Psoas muscle (tissue), 8 donors: Measurements from ENCODE around the gene RPL31. TPM values are rescaled to one million over a fixed set of nuclear protein-coding genes. Genes with fewer than 3 reads are reported as not detected.

Experiments
- ATAC-seq, 4 donors: fragments of 200-7000 bp; cut with Tn5 transposase; one replicate each; pipeline ENCODE4 v1.9.1; 2020; ENCODE audit warnings: moderate library complexity in 3 of 4, mild to moderate bottlenecking in 2 of 4
- DNase-seq, 2 donors: peaks; one replicate each; pipeline ENCODE4 v3.0.0-alpha.2; 2020
- H3K27ac ChIP-seq: fragments of 200-600 bp; one replicate; pipeline ENCODE4 v1.8.0; 2022
- H3K27me3 ChIP-seq, 3 donors: fragments of 200-600 bp in 1 of 3; one replicate each; pipeline versions ENCODE4 v1.6.1 to v1.8.0; 2013 to 2022; ENCODE audit warnings: low read length in 2 of 3, mild to moderate bottlenecking in 2 of 3, moderate library complexity in 1 of 3; ENCODE audit not compliant: insufficient read depth in 3 of 3
- H3K36me3 ChIP-seq, 2 donors: fragments of 200-600 bp in 1 of 2; one replicate each; pipeline versions ENCODE4 v1.6.1 to v1.8.0; 2013 to 2022; ENCODE audit warnings: low read depth in 1 of 2, mild to moderate bottlenecking in 1 of 2, moderate library complexity in 1 of 2; ENCODE audit not compliant: insufficient read depth in 1 of 2
- H3K4me1 ChIP-seq: fragments of 200-600 bp; one replicate; pipeline ENCODE4 v1.8.0; 2022
- H3K4me3 ChIP-seq: fragments of 200-600 bp; one replicate; pipeline ENCODE4 v1.8.0; 2022; ENCODE audit warnings: mild to moderate bottlenecking
- H3K9me3 ChIP-seq: fragments of 200-600 bp; one replicate; pipeline ENCODE4 v1.8.0; 2022
- WGBS, 3 donors: extraction: QIAGEN DNeasy Blood & Tissue Kit; methylation state at CpG; one replicate each; pipeline versions ENCODE4 v1.1.6 to v1.1.7; 2013; 5-methylcytosine and 5-hydroxymethylcytosine counted together
- intact Hi-C, 2 donors: fragments of 100-400 bp; cut with DNase I; formaldehyde crosslinking; loops; one replicate each; pipeline versions ENCODE4 v1.11.0 to v1.14.2; 2022
- polyA plus RNA-seq, 3 donors: library from polyadenylated mRNA; stranded (reverse); fragments of 200-250 nt; gene quantifications; one replicate each; pipeline ENCODE4 v1.2.3, GENCODE V29; 2013
- total RNA-seq, 4 donors: library from RNA; stranded (reverse); fragmentation: NEBNext Ultra II Directional in 2 of 4; extraction: Animal tissue kit (Norgen Biotek cat#: 25700) in 2 of 4; gene quantifications; one replicate each; pipeline versions ENCODE4 v1.2.1 to v1.2.4, GENCODE V29; 2021 to 2023
- TF ChIP-seq, protein P1 (sequence below): fragments of 200-600 bp; IDR thresholded peaks from one replicate; pipeline ENCODE4 v1.8.0; 2022; ENCODE audit warnings: antibody characterized with exemption
- donor health status: healthy with polysubstance abuse.
- donor health status: DM: no; HTN: no; CAD: no; lungs with moderate emphysema.
- donor health status: Bipolar disorder and iron deficiency.
- donor health status: healthy.
- donor health status: DM: yes; HTN: yes; CAD: no.
- donor health status: DM: no; HTN: no; CAD: no.
- donor health status: DM: no; HTN: no; CAD: no.
- donor health status: DM: yes; HTN: yes; CAD: no.

The RPL31 gene
- total and polyA plus RNA-seq, 7 donors, result 718 to 3,893 (median 1,227) TPM

DNA sequence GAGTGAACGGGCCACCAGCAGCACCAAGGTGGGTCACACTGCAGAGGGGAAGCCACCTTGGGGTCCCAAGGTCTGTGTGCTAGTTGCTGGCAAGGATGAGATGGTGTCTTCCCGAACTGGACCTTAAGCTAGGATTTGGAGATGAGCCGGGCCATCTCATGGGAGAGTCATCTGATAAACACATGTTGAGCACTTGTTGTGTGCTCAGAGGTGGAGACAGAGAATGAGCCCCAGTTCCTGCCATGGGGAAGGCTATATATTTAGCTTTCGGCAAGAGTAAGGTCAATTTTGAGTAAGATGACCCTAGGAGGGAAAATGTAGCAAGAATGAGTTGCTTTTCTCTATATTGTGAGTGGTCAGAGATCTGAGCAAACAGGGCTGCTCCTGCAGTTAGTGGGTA lies 41.4 kb upstream of the RPL31 start:
- ATAC-seq, result no peak
- no peak overlapping the region for H3K27ac ChIP-seq
- H3K27me3 ChIP-seq, result no peaks in the 10 kb centered on the region
- no peak overlapping the region for H3K4me3 ChIP-seq
- H3K4me1 ChIP-seq, result peaks cover 10% of the 10 kb centered on the region
- no peak for DNase-seq
- TF ChIP-seq, protein P1, sequence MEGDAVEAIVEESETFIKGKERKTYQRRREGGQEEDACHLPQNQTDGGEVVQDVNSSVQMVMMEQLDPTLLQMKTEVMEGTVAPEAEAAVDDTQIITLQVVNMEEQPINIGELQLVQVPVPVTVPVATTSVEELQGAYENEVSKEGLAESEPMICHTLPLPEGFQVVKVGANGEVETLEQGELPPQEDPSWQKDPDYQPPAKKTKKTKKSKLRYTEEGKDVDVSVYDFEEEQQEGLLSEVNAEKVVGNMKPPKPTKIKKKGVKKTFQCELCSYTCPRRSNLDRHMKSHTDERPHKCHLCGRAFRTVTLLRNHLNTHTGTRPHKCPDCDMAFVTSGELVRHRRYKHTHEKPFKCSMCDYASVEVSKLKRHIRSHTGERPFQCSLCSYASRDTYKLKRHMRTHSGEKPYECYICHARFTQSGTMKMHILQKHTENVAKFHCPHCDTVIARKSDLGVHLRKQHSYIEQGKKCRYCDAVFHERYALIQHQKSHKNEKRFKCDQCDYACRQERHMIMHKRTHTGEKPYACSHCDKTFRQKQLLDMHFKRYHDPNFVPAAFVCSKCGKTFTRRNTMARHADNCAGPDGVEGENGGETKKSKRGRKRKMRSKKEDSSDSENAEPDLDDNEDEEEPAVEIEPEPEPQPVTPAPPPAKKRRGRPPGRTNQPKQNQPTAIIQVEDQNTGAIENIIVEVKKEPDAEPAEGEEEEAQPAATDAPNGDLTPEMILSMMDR, result no peak
- H3K36me3 ChIP-seq, result no peaks in the 10 kb centered on the region
- intact Hi-C loops, result no loop called here
- WGBS, 3 donors, result 82 to 87% (median 87%) methylated on average over 4 of the region's 4 CpGs
- H3K9me3 ChIP-seq, result no peaks in the 10 kb centered on the region

DNA sequence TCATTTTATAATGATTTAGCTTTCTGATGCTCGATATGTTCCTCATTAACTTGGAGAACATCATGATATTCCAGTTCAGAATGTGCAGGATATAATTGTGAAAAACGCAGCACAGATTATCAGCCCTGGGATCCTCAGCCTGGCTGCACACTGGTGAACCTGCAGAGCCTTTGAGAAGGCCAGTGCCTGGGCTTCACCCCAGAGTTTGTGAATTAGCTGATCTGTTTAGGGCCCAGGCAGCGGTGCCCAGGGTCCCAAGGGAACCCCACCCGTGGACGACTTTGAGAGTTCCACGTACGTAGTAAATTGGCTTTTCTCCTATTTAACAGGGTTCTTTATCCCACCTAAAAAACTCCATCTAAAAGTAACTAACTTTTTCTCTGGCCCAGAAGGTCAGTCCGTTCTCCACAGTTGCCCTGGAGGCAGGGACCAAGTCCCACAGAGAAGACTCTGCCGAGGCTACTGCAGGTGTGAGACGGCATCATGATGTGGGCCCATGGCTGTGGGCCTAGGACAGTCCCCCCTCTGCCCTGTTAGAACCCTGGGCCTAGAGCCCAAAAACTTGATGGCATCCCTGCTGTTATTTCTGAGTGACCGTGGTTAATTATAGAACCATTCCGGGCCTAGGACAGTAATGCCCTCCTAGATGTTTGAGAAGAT lies 39.6 kb upstream of the RPL31 start:
- H3K4me3 ChIP-seq, result no peak overlapping the region
- WGBS, 3 donors, result 66 to 75% (median 66%) methylated on average over 12 of the region's 12 CpGs
- peaks cover 10% of the 10 kb centered on the region for H3K4me1 ChIP-seq
- intact Hi-C loops, result no loop called here
- no peaks in the 10 kb centered on the region for H3K27me3 ChIP-seq
- no peak overlapping the region for H3K27ac ChIP-seq
- peaks cover 0 to 3% of the 10 kb centered on the region in 2 donors for H3K36me3 ChIP-seq
- TF ChIP-seq, protein P1, result no peak
- H3K9me3 ChIP-seq, result no peaks in the 10 kb centered on the region
- DNase-seq (no peak), ATAC-seq (no peak)

DNA sequence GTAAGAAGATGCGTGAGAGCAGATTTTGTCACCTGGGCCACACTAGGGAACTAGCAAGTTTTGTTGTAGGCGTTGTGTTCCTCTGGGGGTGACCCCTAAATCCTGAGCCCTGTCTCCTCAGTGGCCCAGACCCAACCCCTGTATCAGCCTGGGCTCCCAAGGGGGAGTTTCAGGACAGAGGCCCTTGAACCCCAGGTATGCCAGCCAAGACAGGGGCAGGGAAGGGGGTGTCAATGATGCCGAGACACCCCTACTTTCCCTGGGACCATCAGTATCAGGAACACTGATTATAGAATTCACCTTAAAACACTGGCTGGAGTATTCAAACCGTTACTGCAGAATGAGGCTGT lies 39.1 kb upstream of the RPL31 start:
- no peak for DNase-seq
- H3K27me3 ChIP-seq, result no peaks in the 10 kb centered on the region
- intact Hi-C loops, result no loop called here
- ATAC-seq, result no peak
- H3K27ac ChIP-seq, result no peak overlapping the region
- TF ChIP-seq, protein P1, result no peak
- WGBS, 3 donors, result 87 to 100% (median 95%) methylated on average over 4 of the region's 4 CpGs
- peaks cover 0 to 4% of the 10 kb centered on the region in 2 donors for H3K36me3 ChIP-seq
- peaks cover 10% of the 10 kb centered on the region for H3K4me1 ChIP-seq
- no peak overlapping the region for H3K4me3 ChIP-seq
- H3K9me3 ChIP-seq, result no peaks in the 10 kb centered on the region

DNA sequence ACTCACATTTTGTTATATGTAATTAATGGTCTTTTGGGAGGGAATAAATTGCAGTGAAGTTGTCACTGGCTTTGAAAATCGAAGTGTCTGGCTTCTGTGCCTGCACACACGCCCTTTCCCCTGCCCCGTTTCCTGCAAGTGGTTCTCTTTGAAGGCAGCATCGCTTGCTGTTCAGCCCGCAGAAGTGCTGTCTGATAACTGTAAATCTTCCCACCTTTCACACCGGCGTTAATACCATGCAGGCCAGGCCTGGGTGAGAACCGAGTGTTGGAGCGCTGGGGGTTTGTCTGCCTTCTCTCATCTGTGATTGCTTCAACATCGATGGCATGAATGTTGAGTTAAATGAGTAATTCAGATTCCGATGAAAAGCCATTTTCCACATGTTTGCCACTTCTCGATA lies 37.9 kb upstream of the RPL31 start:
- DNase-seq, result no peak
- H3K4me1 ChIP-seq, result peaks cover 1% of the 10 kb centered on the region
- intact Hi-C loops, result no loop called here
- TF ChIP-seq, protein P1, result no peak
- H3K27ac ChIP-seq, result no peak overlapping the region
- H3K36me3 ChIP-seq, result peaks cover 0 to 17% of the 10 kb centered on the region in 2 donors
- WGBS, 3 donors, result 68 to 84% (median 73%) methylated on average over 12 of the region's 12 CpGs
- no peak overlapping the region for H3K4me3 ChIP-seq
- no peaks in the 10 kb centered on the region for H3K9me3 ChIP-seq
- H3K27me3 ChIP-seq, result no peaks in the 10 kb centered on the region
- ATAC-seq, result no peak

DNA sequence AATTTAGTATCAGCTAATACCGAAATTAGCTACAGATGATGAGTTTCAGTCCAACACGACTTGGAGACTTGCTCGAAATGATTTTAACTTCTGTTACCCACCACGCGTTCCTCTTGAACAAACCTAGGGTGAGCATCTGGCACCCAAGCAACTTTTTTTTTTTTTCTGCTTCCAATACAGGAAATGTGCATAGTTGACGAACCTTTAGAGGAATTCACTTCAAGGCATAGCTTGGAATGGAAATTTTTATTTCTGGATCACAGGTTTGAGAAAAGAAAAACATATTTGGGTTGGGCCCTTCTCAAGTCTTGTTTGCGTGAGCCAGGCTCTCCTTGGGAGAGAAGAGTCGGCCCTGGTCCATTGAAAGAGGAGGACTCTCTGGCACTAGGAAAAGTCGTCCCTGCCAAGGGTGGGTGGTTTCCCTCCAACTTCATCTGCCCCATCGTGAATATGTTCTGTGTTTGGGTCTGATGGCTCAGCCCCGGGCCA lies 37.4 kb upstream of the RPL31 start:
- 50 to 75% (median 61%) methylated on average over 11 of the region's 11 CpGs for WGBS, 3 donors
- no peaks in the 10 kb centered on the region for H3K27me3 ChIP-seq
- TF ChIP-seq, protein P1, result no peak
- ATAC-seq, result no peak
- intact Hi-C loops, result no loop called here
- H3K4me1 ChIP-seq, result no peaks in the 10 kb centered on the region
- no peak overlapping the region for H3K4me3 ChIP-seq
- H3K9me3 ChIP-seq, result no peaks in the 10 kb centered on the region
- DNase-seq, result no peak
- H3K27ac ChIP-seq, result no peak overlapping the region
- peaks cover 0 to 22% of the 10 kb centered on the region in 2 donors for H3K36me3 ChIP-seq
